ENCODE results near the gene HHAT.

DNA sequence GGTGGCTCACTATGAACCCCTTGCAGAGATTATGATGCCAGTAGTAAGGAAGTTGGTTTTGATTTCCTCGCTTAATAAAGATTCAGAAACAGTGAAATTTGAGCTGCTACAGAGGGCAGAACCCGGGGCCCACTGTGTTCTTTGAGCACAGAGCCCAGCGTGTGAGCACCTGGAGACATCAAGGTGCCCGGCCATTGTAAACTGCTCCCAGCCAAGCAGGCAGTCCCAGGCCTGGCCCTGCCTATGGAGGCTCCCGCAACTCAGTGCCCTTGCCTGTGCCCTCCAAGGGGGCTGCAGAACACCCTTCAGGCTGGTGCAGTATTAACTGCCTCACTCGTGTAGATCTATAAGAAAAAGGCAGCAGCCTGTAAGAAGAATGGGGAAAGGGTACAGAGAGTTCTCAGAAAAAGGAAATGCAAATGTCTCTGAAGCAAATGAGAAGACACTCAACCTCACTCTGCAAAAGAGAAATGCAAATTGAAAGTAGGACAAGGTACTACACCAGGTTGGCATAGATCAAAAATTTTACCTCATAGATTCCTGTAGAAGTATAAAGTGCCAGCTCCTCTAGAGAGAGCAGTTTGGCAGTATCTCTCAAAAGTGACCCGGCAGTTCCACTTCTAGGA is 323.7 kb downstream of the HHAT start:
- TF ChIP-seq, protein P1, sequence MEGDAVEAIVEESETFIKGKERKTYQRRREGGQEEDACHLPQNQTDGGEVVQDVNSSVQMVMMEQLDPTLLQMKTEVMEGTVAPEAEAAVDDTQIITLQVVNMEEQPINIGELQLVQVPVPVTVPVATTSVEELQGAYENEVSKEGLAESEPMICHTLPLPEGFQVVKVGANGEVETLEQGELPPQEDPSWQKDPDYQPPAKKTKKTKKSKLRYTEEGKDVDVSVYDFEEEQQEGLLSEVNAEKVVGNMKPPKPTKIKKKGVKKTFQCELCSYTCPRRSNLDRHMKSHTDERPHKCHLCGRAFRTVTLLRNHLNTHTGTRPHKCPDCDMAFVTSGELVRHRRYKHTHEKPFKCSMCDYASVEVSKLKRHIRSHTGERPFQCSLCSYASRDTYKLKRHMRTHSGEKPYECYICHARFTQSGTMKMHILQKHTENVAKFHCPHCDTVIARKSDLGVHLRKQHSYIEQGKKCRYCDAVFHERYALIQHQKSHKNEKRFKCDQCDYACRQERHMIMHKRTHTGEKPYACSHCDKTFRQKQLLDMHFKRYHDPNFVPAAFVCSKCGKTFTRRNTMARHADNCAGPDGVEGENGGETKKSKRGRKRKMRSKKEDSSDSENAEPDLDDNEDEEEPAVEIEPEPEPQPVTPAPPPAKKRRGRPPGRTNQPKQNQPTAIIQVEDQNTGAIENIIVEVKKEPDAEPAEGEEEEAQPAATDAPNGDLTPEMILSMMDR (IDR thresholded peaks at IDR 0.05), result no peak
- no peak for TF ChIP-seq EP300 (IDR thresholded peaks at IDR 0.05)
- no peak for TF ChIP-seq POLR2A (IDR thresholded peaks at IDR 0.05)
- no peak for TF ChIP-seq POLR2AphosphoS5 (IDR thresholded peaks at IDR 0.05)

All from stomach (tissue), 4 donors.